Stimulated activated CD4-positive, alpha-beta T cell treated with anti-CD3 and anti-CD28 coated beads, Interleukin-15, amount 100 ng/mL, for 24 hours (primary cell): Measurements from ENCODE around the gene TFAP2A.

Experiments
- DNase-seq: peaks from one replicate; pipeline ENCODE4 v3.0.0-alpha.2; 2020

The TFAP2A gene

GRCh38 chr6:10425975-10426780 lies 11.3 kb upstream of the TFAP2A start:
- no peak for DNase-seq

- no peak for DNase-seq
Observed at GRCh38 chr6:10425176-10425974, 10.5 kb upstream of the TFAP2A start.

GRCh38 chr6:10424040-10424439 lies 9.2 kb upstream of the TFAP2A start:
- no peak for DNase-seq

- no peak for DNase-seq
Observed at GRCh38 chr6:10422737-10423034, 7.8 kb upstream of the TFAP2A start.

GRCh38 chr6:10421921-10422736 lies 7.3 kb upstream of the TFAP2A start:
- DNase-seq: no peak

- DNase-seq: no peak
Observed at GRCh38 chr6:10421158-10421920, 6.5 kb upstream of the TFAP2A start.

- no peak for DNase-seq
Observed at GRCh38 chr6:10420546-10421157, 5.8 kb upstream of the TFAP2A start.

- no peak for DNase-seq
Observed at GRCh38 chr6:10419749-10420545, 5.1 kb upstream of the TFAP2A start.

- no peak for DNase-seq
Observed at GRCh38 chr6:10418862-10419748, 4.2 kb upstream of the TFAP2A start.

- DNase-seq: no peak
Observed at GRCh38 chr6:10418361-10418861, 3.5 kb upstream of the TFAP2A start.

- no peak for DNase-seq
Observed at GRCh38 chr6:10417681-10418104, 2.8 kb upstream of the TFAP2A start.

- DNase-seq: no peak
Observed at GRCh38 chr6:10416863-10417641, 2.2 kb upstream of the TFAP2A start.

GRCh38 chr6:10416516-10416862 lies 1.6 kb upstream of the TFAP2A start:
- DNase-seq: no peak

- no peak for DNase-seq
Observed at GRCh38 chr6:10415617-10416480, 975 bp upstream of the TFAP2A start.

- DNase-seq: no peak
Observed at GRCh38 chr6:10413850-10414738, 780 bp downstream of the TFAP2A start.

GRCh38 chr6:10413262-10413849 lies 1.5 kb downstream of the TFAP2A start:
- peak; percentile 56 for DNase-seq
